Measurements from ENCODE around the gene GKAP1.
A peak's percentile ranks its signal among the peaks of the same experiment; 100 is the strongest.
"Not testable (repeated sequence)": the region's sequence is repeated elsewhere in the genome, so short reads cannot be mapped to it uniquely, and the experiment has no call there.

The GKAP1 gene

GRCh38 chr9:83817356-83818278 is at the start of gene GKAP1:
Gene GKAP1, minus strand, starts transcription at chr9:83817769. Its CDS starts 11,252 bp downstream, at chr9:83806517.
- Histone ChIP-seq H3K4me3 (ENCODE audit: low read length in 2 of 2) (peak within 1 kb of the TSS; percentile 70 to 73), H3K27ac (ENCODE audit: low read depth in 2 of 2, low read length in 2 of 2) (peak within 1 kb of the TSS; percentile 67 to 72), H3K9ac (ENCODE audit: low read depth in 1 of 2, low read length in 2 of 2) (peak within 1 kb of the TSS; percentile 38 to 78)
- H3K36me3 ChIP-seq (ENCODE audit: control insufficient read depth in 2 of 2, insufficient read depth in 2 of 2, low read length in 2 of 2); H3K27me3 ChIP-seq (ENCODE audit: control insufficient read depth in 2 of 2, insufficient read depth in 2 of 2, low read length in 2 of 2); H3K9me3 ChIP-seq (ENCODE audit: control insufficient read depth in 2 of 2, low read length in 2 of 2); H3K4me1 ChIP-seq (ENCODE audit: control insufficient read depth in 2 of 2, insufficient read depth in 2 of 2, low read length in 2 of 2): not testable (repeated sequence)

DNA sequence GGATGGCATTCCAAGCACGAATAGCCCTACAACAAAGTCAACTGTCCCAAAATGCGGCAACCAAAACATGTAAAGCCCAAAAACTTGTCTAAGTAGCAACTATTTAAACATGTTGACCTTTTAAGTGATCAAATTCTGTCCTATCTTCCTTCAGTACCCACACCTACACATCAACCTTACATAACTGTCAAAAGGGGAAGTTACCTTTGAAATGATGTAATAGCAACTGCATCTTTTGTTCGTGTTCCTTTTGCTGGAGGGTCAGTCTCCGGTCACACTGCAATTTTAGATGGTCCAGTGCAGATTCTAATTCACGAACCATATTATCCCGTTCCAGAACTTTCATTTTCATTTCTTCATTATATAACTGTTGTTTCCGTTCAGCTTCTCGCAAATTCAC is 32.3 kb upstream of the GKAP1 start:
- not testable (repeated sequence) for H3K4me1 ChIP-seq (ENCODE audit: control insufficient read depth in 2 of 2, insufficient read depth in 2 of 2, low read length in 2 of 2); H3K27me3 ChIP-seq (ENCODE audit: control insufficient read depth in 2 of 2, insufficient read depth in 2 of 2, low read length in 2 of 2); H3K9ac ChIP-seq (ENCODE audit: low read depth in 1 of 2, low read length in 2 of 2); H3K9me3 ChIP-seq (ENCODE audit: control insufficient read depth in 2 of 2, low read length in 2 of 2); H3K4me3 ChIP-seq (ENCODE audit: low read length in 2 of 2); H3K27ac ChIP-seq (ENCODE audit: low read depth in 2 of 2, low read length in 2 of 2)
- H3K36me3 ChIP-seq (ENCODE audit: control insufficient read depth in 2 of 2, insufficient read depth in 2 of 2, low read length in 2 of 2) = peaks cover 0 to 10% of the 10 kb centered on the region in 2 donors

GRCh38 chr9:83837070-83837643 is 19.6 kb upstream of the GKAP1 start:
- not testable (repeated sequence) for H3K27ac ChIP-seq (ENCODE audit: low read depth in 2 of 2, low read length in 2 of 2); H3K9me3 ChIP-seq (ENCODE audit: control insufficient read depth in 2 of 2, low read length in 2 of 2); H3K27me3 ChIP-seq (ENCODE audit: control insufficient read depth in 2 of 2, insufficient read depth in 2 of 2, low read length in 2 of 2); H3K4me1 ChIP-seq (ENCODE audit: control insufficient read depth in 2 of 2, insufficient read depth in 2 of 2, low read length in 2 of 2); H3K4me3 ChIP-seq (ENCODE audit: low read length in 2 of 2); H3K9ac ChIP-seq (ENCODE audit: low read depth in 1 of 2, low read length in 2 of 2); H3K36me3 ChIP-seq (ENCODE audit: control insufficient read depth in 2 of 2, insufficient read depth in 2 of 2, low read length in 2 of 2)

- not testable (repeated sequence) for H3K4me3 ChIP-seq (ENCODE audit: low read length in 2 of 2); H3K9me3 ChIP-seq (ENCODE audit: control insufficient read depth in 2 of 2, low read length in 2 of 2); H3K9ac ChIP-seq (ENCODE audit: low read depth in 1 of 2, low read length in 2 of 2); H3K4me1 ChIP-seq (ENCODE audit: control insufficient read depth in 2 of 2, insufficient read depth in 2 of 2, low read length in 2 of 2); H3K27ac ChIP-seq (ENCODE audit: low read depth in 2 of 2, low read length in 2 of 2); H3K36me3 ChIP-seq (ENCODE audit: control insufficient read depth in 2 of 2, insufficient read depth in 2 of 2, low read length in 2 of 2); H3K27me3 ChIP-seq (ENCODE audit: control insufficient read depth in 2 of 2, insufficient read depth in 2 of 2, low read length in 2 of 2)
Measured at GRCh38 chr9:83830426-83831071, 13.0 kb upstream of the GKAP1 start.

- not testable (repeated sequence) for H3K27ac ChIP-seq (ENCODE audit: low read depth in 2 of 2, low read length in 2 of 2); H3K4me3 ChIP-seq (ENCODE audit: low read length in 2 of 2); H3K9me3 ChIP-seq (ENCODE audit: control insufficient read depth in 2 of 2, low read length in 2 of 2); H3K9ac ChIP-seq (ENCODE audit: low read depth in 1 of 2, low read length in 2 of 2); H3K36me3 ChIP-seq (ENCODE audit: control insufficient read depth in 2 of 2, insufficient read depth in 2 of 2, low read length in 2 of 2); H3K4me1 ChIP-seq (ENCODE audit: control insufficient read depth in 2 of 2, insufficient read depth in 2 of 2, low read length in 2 of 2); H3K27me3 ChIP-seq (ENCODE audit: control insufficient read depth in 2 of 2, insufficient read depth in 2 of 2, low read length in 2 of 2)
Measured at GRCh38 chr9:83824986-83825623, 7.5 kb upstream of the GKAP1 start.

DNA sequence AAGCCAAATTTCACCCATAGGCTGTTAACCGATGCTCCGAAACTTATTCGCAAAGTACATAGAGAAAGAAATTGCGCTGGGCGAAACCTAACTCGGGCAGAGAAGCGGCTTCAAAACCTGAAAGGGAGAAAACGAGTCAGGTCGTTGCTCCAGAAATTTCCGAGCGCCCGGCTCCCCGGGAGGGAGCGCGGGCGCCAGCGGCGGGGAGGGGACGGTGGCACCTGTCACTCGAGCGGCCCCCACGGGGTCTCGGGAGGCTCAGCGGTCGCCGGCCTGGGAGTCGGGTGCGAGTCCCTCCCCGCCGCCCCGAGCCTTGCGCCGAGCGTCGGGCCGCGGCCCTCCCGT is 586 bp downstream of the GKAP1 start:
- H3K9me3 ChIP-seq (ENCODE audit: control insufficient read depth in 2 of 2, low read length in 2 of 2); H3K36me3 ChIP-seq (ENCODE audit: control insufficient read depth in 2 of 2, insufficient read depth in 2 of 2, low read length in 2 of 2); H3K27me3 ChIP-seq (ENCODE audit: control insufficient read depth in 2 of 2, insufficient read depth in 2 of 2, low read length in 2 of 2); H3K4me1 ChIP-seq (ENCODE audit: control insufficient read depth in 2 of 2, insufficient read depth in 2 of 2, low read length in 2 of 2): not testable (repeated sequence)
- H3K9ac ChIP-seq (ENCODE audit: low read depth in 1 of 2, low read length in 2 of 2) = peak overlapping the region in 1 of 2 donors; percentile 78
- H3K27ac ChIP-seq (ENCODE audit: low read depth in 2 of 2, low read length in 2 of 2) = peak overlapping the region; percentile 67 to 72
- H3K4me3 ChIP-seq (ENCODE audit: low read length in 2 of 2) = peak overlapping the region; percentile 70 to 73

DNA sequence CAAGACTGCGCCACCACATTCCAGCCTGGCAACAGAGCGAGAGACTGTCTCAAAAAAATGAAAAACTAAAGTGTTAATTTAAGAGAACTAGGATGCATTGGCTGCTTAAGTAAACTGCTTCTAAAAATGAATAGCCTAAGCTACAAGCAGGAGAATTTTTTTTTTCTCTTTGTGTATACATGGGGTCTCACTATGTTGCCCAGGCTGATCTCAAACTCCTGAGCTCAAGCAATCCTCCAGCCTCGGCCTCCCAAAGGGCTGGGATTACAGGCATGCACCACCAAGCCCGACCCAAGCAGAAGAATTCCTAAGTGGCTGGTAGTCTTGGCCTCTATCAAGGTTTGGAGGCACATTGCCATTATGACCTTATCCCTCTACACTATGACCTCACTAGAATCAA is 2.4 kb downstream of the GKAP1 start:
- not testable (repeated sequence) for H3K27me3 ChIP-seq (ENCODE audit: control insufficient read depth in 2 of 2, insufficient read depth in 2 of 2, low read length in 2 of 2); H3K4me3 ChIP-seq (ENCODE audit: low read length in 2 of 2); H3K36me3 ChIP-seq (ENCODE audit: control insufficient read depth in 2 of 2, insufficient read depth in 2 of 2, low read length in 2 of 2); H3K27ac ChIP-seq (ENCODE audit: low read depth in 2 of 2, low read length in 2 of 2); H3K9ac ChIP-seq (ENCODE audit: low read depth in 1 of 2, low read length in 2 of 2); H3K9me3 ChIP-seq (ENCODE audit: control insufficient read depth in 2 of 2, low read length in 2 of 2); H3K4me1 ChIP-seq (ENCODE audit: control insufficient read depth in 2 of 2, insufficient read depth in 2 of 2, low read length in 2 of 2)

GRCh38 chr9:83809213-83809612 is 8.4 kb downstream of the GKAP1 start:
- not testable (repeated sequence) for H3K36me3 ChIP-seq (ENCODE audit: control insufficient read depth in 2 of 2, insufficient read depth in 2 of 2, low read length in 2 of 2); H3K9ac ChIP-seq (ENCODE audit: low read depth in 1 of 2, low read length in 2 of 2); H3K27me3 ChIP-seq (ENCODE audit: control insufficient read depth in 2 of 2, insufficient read depth in 2 of 2, low read length in 2 of 2); H3K27ac ChIP-seq (ENCODE audit: low read depth in 2 of 2, low read length in 2 of 2); H3K4me1 ChIP-seq (ENCODE audit: control insufficient read depth in 2 of 2, insufficient read depth in 2 of 2, low read length in 2 of 2); H3K9me3 ChIP-seq (ENCODE audit: control insufficient read depth in 2 of 2, low read length in 2 of 2); H3K4me3 ChIP-seq (ENCODE audit: low read length in 2 of 2)

GRCh38 chr9:83804454-83804853 is 13.1 kb downstream of the GKAP1 start:
- H3K27ac ChIP-seq (ENCODE audit: low read depth in 2 of 2, low read length in 2 of 2); H3K4me1 ChIP-seq (ENCODE audit: control insufficient read depth in 2 of 2, insufficient read depth in 2 of 2, low read length in 2 of 2); H3K27me3 ChIP-seq (ENCODE audit: control insufficient read depth in 2 of 2, insufficient read depth in 2 of 2, low read length in 2 of 2); H3K9ac ChIP-seq (ENCODE audit: low read depth in 1 of 2, low read length in 2 of 2); H3K9me3 ChIP-seq (ENCODE audit: control insufficient read depth in 2 of 2, low read length in 2 of 2); H3K36me3 ChIP-seq (ENCODE audit: control insufficient read depth in 2 of 2, insufficient read depth in 2 of 2, low read length in 2 of 2); H3K4me3 ChIP-seq (ENCODE audit: low read length in 2 of 2): not testable (repeated sequence)

DNA sequence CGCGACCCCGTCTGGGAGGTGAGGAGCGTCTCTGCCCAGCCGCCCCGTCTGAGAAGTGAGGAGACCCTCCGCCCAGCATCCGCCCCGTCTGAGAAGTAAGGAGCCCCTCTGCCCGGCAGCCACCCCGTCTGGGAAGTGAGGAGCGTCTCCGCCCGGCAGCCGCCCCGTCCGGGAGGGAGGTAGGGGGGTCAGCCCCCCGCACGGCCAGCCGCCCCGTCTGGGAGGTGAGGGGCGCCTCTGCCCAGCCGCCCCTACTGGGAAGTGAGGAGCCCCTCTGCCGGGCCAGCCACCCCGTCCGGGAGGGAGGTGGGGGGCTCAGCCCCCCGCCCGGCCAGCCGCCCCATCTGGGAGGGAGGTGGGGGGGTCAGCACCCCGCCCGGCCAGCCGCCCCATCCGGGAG is 13.6 kb downstream of the GKAP1 start:
- not testable (repeated sequence) for H3K36me3 ChIP-seq (ENCODE audit: control insufficient read depth in 2 of 2, insufficient read depth in 2 of 2, low read length in 2 of 2); H3K9me3 ChIP-seq (ENCODE audit: control insufficient read depth in 2 of 2, low read length in 2 of 2); H3K4me1 ChIP-seq (ENCODE audit: control insufficient read depth in 2 of 2, insufficient read depth in 2 of 2, low read length in 2 of 2); H3K4me3 ChIP-seq (ENCODE audit: low read length in 2 of 2); H3K9ac ChIP-seq (ENCODE audit: low read depth in 1 of 2, low read length in 2 of 2); H3K27me3 ChIP-seq (ENCODE audit: control insufficient read depth in 2 of 2, insufficient read depth in 2 of 2, low read length in 2 of 2); H3K27ac ChIP-seq (ENCODE audit: low read depth in 2 of 2, low read length in 2 of 2)

Measured in mucosa of rectum (tissue), 2 donors.